Measurements from ENCODE around the gene BMP6.

The BMP6 gene

DNA sequence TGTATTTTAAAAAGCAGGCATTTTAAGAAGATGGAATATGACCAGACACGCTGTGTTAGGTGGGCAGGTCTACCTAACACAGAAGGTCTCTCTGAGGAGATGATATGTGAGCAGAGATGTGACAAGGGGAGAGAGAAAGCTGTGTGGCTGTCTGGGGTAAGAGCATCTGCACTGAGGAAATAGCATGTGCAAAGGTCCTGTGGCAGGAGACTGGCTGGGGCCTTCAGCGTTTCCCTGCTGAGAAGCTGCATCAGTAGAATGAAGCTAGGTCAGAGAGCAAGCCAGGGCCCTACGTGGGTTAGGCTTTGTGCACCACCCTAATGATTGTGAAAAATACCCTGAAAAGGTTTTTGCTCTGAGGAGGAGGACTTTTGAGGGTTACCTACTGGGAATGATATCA lies 97.7 kb downstream of the BMP6 start:
- H3K4me1 Mint-ChIP-seq = no peaks in the 10 kb centered on the region
- H3K27ac Mint-ChIP-seq = no peak overlapping the region
- no peak for ATAC-seq (ENCODE audit: low read depth)
- H3K36me3 Mint-ChIP-seq = no peaks in the 10 kb centered on the region
- no peak overlapping the region for H3K4me3 Mint-ChIP-seq
- H3K27me3 Mint-ChIP-seq = peaks cover 17% of the 10 kb centered on the region
- no peak for DNase-seq (ENCODE audit: low spot score in 2 of 2)
- H3K9me3 Mint-ChIP-seq = peaks cover 3% of the 10 kb centered on the region

DNA sequence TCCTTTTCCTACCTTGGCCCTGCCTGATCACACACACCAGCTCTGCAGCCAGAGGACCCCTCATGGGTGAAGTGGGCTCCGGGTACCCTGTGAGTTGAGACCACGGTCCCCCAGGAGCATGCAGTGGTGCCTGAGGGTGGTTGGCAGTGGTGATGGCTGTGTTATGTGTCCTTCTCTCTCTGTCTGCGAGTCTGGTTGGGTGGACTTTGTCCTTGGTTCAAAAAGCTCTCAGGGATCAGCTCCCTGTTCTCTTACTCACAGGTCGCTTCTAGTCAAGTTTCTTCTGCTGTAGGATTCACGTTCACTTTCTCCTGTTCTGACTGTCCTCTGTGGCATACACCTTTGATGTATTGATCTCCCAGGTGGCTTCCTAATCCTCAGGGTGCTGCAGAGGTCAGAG lies 100.1 kb downstream of the BMP6 start:
- H3K36me3 Mint-ChIP-seq = peaks cover under 1% of the 10 kb centered on the region
- no peak overlapping the region for H3K4me3 Mint-ChIP-seq
- H3K9me3 Mint-ChIP-seq = peaks cover 12% of the 10 kb centered on the region
- DNase-seq (ENCODE audit: low spot score in 2 of 2) (no peak), ATAC-seq (ENCODE audit: low read depth) (no peak)
- H3K27ac Mint-ChIP-seq = no peak overlapping the region
- H3K27me3 Mint-ChIP-seq = peaks cover 19% of the 10 kb centered on the region
- H3K4me1 Mint-ChIP-seq = no peaks in the 10 kb centered on the region

DNA sequence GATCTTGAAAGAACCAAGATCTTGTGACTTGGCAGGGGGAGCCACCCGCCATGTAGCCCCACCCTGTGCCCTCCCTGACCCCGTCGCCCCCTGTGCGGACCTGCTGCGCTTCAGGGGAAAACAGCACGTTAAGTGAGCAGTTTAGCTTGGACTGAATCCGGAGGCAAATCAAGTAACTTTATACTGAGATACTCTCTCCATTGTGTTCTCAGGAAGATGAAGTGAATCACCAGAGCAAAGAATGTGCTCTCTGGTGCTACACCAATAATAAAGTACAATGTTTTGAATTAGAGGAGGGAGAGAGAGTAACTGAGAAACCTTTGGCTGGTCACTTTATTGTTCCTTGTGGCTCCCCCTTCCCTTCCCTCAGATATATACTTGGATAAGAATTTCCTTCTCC lies 101.2 kb downstream of the BMP6 start:
- no peak for ATAC-seq (ENCODE audit: low read depth)

DNA sequence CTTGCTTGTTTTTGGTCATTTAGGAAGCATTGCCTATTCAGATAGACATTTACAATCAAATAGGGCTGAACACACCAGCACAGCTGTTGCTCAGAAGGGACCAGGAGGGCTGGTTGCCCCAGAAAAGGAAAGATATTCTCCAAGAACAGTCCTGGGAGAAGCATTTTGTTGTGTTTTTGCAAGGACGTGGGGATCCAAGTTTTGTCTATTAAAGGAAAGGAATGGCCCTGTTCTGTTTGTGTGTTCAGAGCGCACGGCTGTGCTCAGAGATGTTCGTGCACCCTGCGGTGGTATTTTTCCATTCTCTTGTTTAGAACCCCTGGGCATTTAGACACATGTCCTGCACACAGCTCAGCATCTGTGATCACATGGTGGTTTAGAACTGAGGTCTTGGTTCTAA lies 102.2 kb downstream of the BMP6 start:
- Mint-ChIP-seq H3K27ac (no peak overlapping the region), H3K4me3 (no peak overlapping the region), H3K36me3 (peaks cover 2% of the 10 kb centered on the region), H3K4me1 (no peaks in the 10 kb centered on the region), H3K27me3 (peaks cover 20% of the 10 kb centered on the region), H3K9me3 (peaks cover 14% of the 10 kb centered on the region)
- no peak for DNase-seq (ENCODE audit: low spot score in 2 of 2)
- no peak for ATAC-seq (ENCODE audit: low read depth)

More for the DNA sequence above, 101.2 kb downstream of the BMP6 start:
- no peak overlapping the region for H3K4me3 Mint-ChIP-seq
- H3K9me3 Mint-ChIP-seq = peaks cover 14% of the 10 kb centered on the region
- peaks cover 20% of the 10 kb centered on the region for H3K27me3 Mint-ChIP-seq
- no peak for DNase-seq (ENCODE audit: low spot score in 2 of 2)
- no peak overlapping the region for H3K27ac Mint-ChIP-seq
- no peaks in the 10 kb centered on the region for H3K4me1 Mint-ChIP-seq
- H3K36me3 Mint-ChIP-seq = peaks cover 2% of the 10 kb centered on the region

DNA sequence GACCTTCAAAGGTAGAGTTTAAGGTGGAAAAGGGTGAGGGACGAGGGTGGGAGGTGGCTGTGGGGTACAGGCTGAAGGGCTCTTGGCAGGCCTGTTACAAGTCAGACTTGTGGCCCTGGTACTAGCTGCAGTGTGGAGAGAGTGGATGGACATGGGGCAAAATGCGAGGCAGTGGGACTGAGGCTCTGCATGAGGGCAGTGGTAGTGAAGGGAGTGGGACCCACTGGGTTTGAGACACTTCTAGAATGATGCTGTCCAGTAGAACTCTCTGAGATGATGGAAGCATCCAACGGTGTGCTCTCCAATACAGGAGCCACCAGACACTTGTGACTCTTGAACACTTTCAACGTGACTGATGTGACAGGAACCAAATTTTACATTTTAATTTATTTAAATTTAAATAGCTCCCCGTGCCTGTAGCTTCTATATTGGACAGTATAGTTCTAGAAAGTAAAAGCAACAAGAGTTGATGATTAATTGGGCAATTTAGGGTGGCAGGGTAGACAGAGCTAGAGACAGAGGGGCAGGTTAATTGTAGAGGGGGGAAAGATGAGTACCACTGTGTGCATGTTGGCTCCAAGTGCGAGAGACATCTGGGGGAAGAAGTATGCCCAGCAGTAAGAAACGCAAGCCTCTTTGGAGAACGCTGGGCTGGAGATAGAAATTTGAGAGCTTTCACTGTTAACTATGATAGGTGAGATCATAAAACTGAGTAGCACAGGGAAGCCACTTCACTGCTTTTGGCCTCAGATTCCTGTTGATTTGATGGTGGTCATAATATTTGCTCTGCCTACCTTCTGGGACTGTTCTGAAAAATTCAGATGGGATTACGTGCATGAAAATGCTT lies 107.2 kb downstream of the BMP6 start:
- H3K4me3 Mint-ChIP-seq = no peak overlapping the region
- no peak for DNase-seq (ENCODE audit: low spot score in 2 of 2)
- H3K9me3 Mint-ChIP-seq = peaks cover 11% of the 10 kb centered on the region
- H3K4me1 Mint-ChIP-seq = no peaks in the 10 kb centered on the region
- ATAC-seq (ENCODE audit: low read depth) = no peak
- peaks cover 17% of the 10 kb centered on the region for H3K27me3 Mint-ChIP-seq
- no peak overlapping the region for H3K27ac Mint-ChIP-seq
- H3K36me3 Mint-ChIP-seq = peaks cover 2% of the 10 kb centered on the region

DNA sequence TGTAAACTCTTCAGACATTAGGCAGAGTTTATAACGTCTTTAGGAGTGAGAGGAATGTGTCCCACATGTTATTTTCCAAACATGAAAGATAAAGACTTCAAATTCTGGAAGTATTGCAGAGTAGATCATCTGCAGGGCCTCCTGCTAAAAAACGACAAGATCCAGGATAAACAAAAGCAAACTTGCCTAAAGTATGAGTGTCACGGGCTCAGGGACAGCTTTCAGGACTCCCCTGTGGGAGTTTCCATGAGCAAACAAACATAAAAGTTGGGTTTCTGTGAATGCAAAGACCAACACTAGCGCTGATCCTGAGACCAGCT lies 107.8 kb downstream of the BMP6 start:
- DNase-seq (ENCODE audit: low spot score in 2 of 2) = no peak
- no peak for ATAC-seq (ENCODE audit: low read depth)
- H3K9me3 Mint-ChIP-seq = peaks cover 11% of the 10 kb centered on the region

DNA sequence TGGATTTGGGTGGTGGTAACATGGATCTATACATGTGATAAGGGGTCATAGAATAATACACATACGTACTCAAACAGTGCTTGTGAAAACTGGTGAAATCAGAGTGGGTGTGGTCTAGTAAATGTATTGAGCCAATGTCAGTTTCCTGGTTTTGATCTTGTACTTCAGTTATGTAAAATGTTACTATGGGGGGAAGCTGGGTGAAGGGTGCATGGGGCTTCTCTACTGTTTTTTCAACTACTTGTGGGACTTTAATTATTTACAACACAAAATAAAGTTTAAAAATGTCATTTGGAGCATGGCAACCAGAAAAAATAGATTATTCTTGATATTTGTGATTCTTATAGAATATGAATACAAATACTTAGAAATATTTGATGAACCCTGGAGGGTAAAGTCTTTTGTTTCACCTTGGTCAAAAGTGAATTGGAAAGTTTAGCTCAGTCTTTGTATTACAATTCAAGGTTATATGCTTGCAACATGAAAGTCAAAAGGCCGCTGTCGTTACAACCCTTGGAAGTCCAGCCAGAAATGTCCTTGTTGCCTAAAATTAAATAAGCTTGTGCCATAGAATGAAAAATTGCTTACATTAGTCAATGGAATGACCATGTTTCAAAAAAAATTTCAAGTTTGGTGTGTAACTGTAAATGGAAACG lies 110.6 kb downstream of the BMP6 start:
- Mint-ChIP-seq H3K4me1 (no peaks in the 10 kb centered on the region), H3K9me3 (no peaks in the 10 kb centered on the region), H3K4me3 (no peak overlapping the region), H3K27me3 (peaks cover 15% of the 10 kb centered on the region), H3K27ac (no peak overlapping the region), H3K36me3 (no peaks in the 10 kb centered on the region)
- DNase-seq (ENCODE audit: low spot score in 2 of 2) (no peak), ATAC-seq (ENCODE audit: low read depth) (no peak)

More for the DNA sequence above, 107.8 kb downstream of the BMP6 start:
- Mint-ChIP-seq H3K27ac (no peak overlapping the region), H3K4me1 (no peaks in the 10 kb centered on the region), H3K4me3 (no peak overlapping the region), H3K27me3 (peaks cover 17% of the 10 kb centered on the region), H3K36me3 (peaks cover 2% of the 10 kb centered on the region)

DNA sequence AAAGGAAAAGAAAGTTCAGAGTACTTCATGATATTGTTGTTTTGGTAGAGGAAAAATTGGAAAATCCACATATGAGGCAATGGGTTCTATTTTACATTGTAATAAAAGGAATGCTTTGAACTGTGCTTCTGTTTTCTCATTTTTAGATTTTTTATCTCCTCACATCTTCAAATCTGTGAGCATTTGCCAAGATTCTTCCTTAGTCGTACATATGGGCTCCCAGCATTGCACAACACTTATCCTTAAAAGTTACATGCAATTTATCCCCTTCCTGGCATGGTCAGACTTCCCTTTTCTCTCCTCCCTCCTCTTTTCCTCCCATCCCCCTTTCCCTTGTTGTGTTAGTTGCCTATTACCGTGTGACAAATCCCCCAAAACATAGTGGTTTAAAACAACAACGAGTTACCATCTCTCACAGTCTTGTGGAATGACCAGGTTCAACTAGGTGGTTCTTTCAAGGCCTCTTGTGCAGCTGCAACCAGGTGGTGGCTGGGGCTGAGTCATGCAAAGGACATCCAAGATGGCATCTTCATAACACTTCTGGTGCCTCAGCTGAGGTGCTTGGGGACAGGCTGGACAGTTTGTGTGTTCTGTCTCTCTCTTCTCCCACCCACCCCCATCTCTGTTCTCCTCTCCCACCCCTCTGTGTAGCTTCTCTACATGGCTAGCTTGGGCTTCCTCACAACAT lies 116.0 kb downstream of the BMP6 start:
- ATAC-seq (ENCODE audit: low read depth) (no peak), DNase-seq (ENCODE audit: low spot score in 2 of 2) (no peak)
- Mint-ChIP-seq H3K27ac (no peak overlapping the region), H3K4me1 (no peaks in the 10 kb centered on the region), H3K9me3 (no peaks in the 10 kb centered on the region), H3K36me3 (no peaks in the 10 kb centered on the region), H3K27me3 (peaks cover 10% of the 10 kb centered on the region), H3K4me3 (no peak overlapping the region)

GRCh38 chr6:7846966-7847818 lies 121.3 kb downstream of the BMP6 start:
- ATAC-seq (ENCODE audit: low read depth) (no peak), DNase-seq (ENCODE audit: low spot score in 2 of 2) (no peak)
- H3K36me3 Mint-ChIP-seq = peaks cover 2% of the 10 kb centered on the region
- H3K27me3 Mint-ChIP-seq = peaks cover 2% of the 10 kb centered on the region
- H3K4me3 Mint-ChIP-seq = no peak overlapping the region
- no peak overlapping the region for H3K27ac Mint-ChIP-seq
- no peaks in the 10 kb centered on the region for H3K4me1 Mint-ChIP-seq
- peaks cover 5% of the 10 kb centered on the region for H3K9me3 Mint-ChIP-seq

- peaks cover 5% of the 10 kb centered on the region for H3K9me3 Mint-ChIP-seq
- no peaks in the 10 kb centered on the region for H3K4me1 Mint-ChIP-seq
- peaks cover 2% of the 10 kb centered on the region for H3K27me3 Mint-ChIP-seq
- H3K27ac Mint-ChIP-seq = no peak overlapping the region
- H3K4me3 Mint-ChIP-seq = no peak overlapping the region
- no peak for ATAC-seq (ENCODE audit: low read depth)
- peaks cover 2% of the 10 kb centered on the region for H3K36me3 Mint-ChIP-seq
- no peak for DNase-seq (ENCODE audit: low spot score in 2 of 2)
Measured at GRCh38 chr6:7848229-7848628, 122.3 kb downstream of the BMP6 start.

DNA sequence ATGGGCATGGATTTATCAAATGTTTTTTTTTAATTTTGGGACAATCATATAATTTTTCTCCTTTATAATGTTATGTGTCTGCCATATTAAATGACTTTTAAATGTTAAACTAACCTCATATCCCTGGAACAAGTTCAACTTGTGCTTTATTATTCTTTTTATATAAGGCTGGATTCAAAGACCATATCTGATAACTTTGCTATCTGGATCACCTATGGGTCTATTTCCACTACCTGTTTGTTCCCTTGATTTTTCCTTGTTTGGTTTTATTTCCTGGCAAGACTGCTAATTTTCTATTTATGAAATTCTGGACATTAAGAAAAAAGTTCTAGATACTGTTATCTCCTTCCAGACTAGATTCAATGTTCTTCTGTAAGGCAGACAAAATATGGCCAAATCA lies 125.9 kb downstream of the BMP6 start:
- H3K9me3 Mint-ChIP-seq = peaks cover 5% of the 10 kb centered on the region
- peaks cover 2% of the 10 kb centered on the region for H3K36me3 Mint-ChIP-seq
- H3K27ac Mint-ChIP-seq = no peak overlapping the region
- ATAC-seq (ENCODE audit: low read depth) = no peak
- no peaks in the 10 kb centered on the region for H3K4me1 Mint-ChIP-seq
- H3K27me3 Mint-ChIP-seq = no peaks in the 10 kb centered on the region
- no peak for DNase-seq (ENCODE audit: low spot score in 2 of 2)
- H3K4me3 Mint-ChIP-seq = no peak overlapping the region

DNA sequence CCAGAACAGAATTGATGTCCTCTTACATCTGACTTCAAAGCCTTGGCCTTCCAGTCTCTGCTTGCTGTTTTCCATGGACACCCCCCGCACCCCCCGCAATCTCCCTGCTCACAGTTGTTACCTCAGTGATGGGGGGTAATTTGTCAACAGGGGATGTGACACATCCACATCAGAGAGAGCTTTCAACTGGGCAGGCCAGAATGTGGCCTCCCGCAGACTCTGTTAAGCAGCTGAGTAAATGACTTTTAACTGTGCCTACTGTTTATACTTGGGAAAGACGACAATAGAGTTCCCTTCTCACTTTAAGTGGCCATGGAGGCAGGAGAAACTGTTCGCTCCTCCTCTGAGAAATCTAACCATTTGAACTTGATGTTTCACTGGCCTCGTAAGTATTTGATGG lies 133.7 kb downstream of the BMP6 start:
- H3K9me3 Mint-ChIP-seq = no peaks in the 10 kb centered on the region
- peaks cover 6% of the 10 kb centered on the region for H3K27me3 Mint-ChIP-seq
- H3K4me3 Mint-ChIP-seq = no peak overlapping the region
- DNase-seq (ENCODE audit: low spot score in 2 of 2) (no peak), ATAC-seq (ENCODE audit: low read depth) (no peak)
- H3K36me3 Mint-ChIP-seq = peaks cover 4% of the 10 kb centered on the region
- H3K27ac Mint-ChIP-seq = no peak overlapping the region
- H3K4me1 Mint-ChIP-seq = no peaks in the 10 kb centered on the region

DNA sequence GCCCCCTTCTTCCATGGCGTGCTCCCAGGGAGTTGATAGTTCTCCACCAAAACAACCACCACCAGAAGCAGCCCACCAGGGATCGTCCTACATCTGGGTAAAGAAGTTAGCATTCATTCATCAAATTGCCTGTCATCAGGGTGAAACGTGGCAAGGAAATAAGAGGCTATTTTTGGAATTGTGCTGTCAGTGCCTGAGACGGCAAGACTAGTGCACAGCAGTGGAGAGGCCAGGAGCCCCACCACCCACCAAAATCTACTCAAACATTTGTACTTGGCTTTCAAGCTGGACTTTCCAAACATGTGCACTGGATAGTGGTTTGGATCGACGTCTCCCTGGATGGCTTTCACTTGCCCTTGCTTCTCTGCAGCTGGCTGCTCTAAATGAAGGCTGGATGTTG lies 139.9 kb downstream of the BMP6 start:
- no peak for ATAC-seq (ENCODE audit: low read depth)
- no peaks in the 10 kb centered on the region for H3K9me3 Mint-ChIP-seq

DNA sequence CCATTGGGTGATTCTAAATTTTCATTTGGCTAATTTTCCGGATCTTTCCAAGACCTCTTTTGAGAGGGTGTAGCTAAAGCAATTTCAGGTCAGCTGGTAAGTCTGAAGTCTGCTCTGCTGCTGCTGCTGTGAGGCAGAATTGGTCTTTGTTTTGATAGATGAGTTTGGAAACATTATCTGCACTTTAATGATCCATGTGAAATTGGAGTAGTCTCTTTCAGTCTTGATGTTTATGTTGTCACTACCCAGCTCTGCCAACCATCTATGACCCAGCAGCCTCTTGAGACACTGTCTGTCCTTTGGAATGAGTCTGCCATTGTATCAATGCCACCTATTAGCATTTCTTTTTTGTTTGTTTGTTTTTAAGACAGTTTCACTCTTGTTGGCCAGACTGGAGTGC lies 140.6 kb downstream of the BMP6 start:
- ATAC-seq (ENCODE audit: low read depth) (no peak), DNase-seq (ENCODE audit: low spot score in 2 of 2) (no peak)
- Mint-ChIP-seq H3K4me1 (no peaks in the 10 kb centered on the region), H3K27me3 (peaks cover 2% of the 10 kb centered on the region), H3K9me3 (no peaks in the 10 kb centered on the region), H3K36me3 (peaks cover 2% of the 10 kb centered on the region), H3K4me3 (no peak overlapping the region), H3K27ac (no peak overlapping the region)

More for the DNA sequence above, 139.9 kb downstream of the BMP6 start:
- Mint-ChIP-seq H3K4me3 (no peak overlapping the region), H3K36me3 (peaks cover 2% of the 10 kb centered on the region), H3K27ac (no peak overlapping the region), H3K27me3 (peaks cover 2% of the 10 kb centered on the region), H3K4me1 (no peaks in the 10 kb centered on the region)
- DNase-seq (ENCODE audit: low spot score in 2 of 2) = no peak
